Activated gamma-delta T cell treated with Interleukin-2 at 50 U/mL for 16 hours (primary cell): ENCODE measurements around the gene PTPRN2.
"Not testable (repeated sequence)": the region's sequence is repeated elsewhere in the genome, so short reads cannot be mapped to it uniquely, and the experiment has no call there.

ENCODE experiments used
- DNase-seq: peaks from one replicate; pipeline ENCODE4 v3.0.0-alpha.2; 2020

Gene PTPRN2

GRCh38 chr7:158411232-158411950, 176.2 kb downstream of the PTPRN2 start:
- DNase-seq: no peak

- DNase-seq: no peak
These were observed 176.9 kb downstream of the PTPRN2 start for GRCh38 chr7:158410720-158411119.

GRCh38 chr7:158409816-158410330, 177.8 kb downstream of the PTPRN2 start:
- DNase-seq: no peak

- DNase-seq: no peak
These were observed 178.5 kb downstream of the PTPRN2 start for GRCh38 chr7:158409120-158409519.

GRCh38 chr7:158408318-158408920, 179.2 kb downstream of the PTPRN2 start:
- no peak for DNase-seq

- DNase-seq: no peak
These were observed 179.9 kb downstream of the PTPRN2 start for GRCh38 chr7:158407581-158408317.

GRCh38 chr7:158406801-158407200, 180.8 kb downstream of the PTPRN2 start:
- no peak for DNase-seq

- no peak for DNase-seq
These were observed 181.3 kb downstream of the PTPRN2 start for GRCh38 chr7:158406364-158406763.

GRCh38 chr7:158405771-158406170, 181.9 kb downstream of the PTPRN2 start:
- DNase-seq: not testable (repeated sequence)

GRCh38 chr7:158405324-158405723, 182.3 kb downstream of the PTPRN2 start:
- DNase-seq: no peak

GRCh38 chr7:158404031-158404761, 183.4 kb downstream of the PTPRN2 start:
- DNase-seq: no peak

- DNase-seq: no peak
These were observed 184.4 kb downstream of the PTPRN2 start for GRCh38 chr7:158403013-158403821.

- no peak for DNase-seq
These were observed 185.2 kb downstream of the PTPRN2 start for GRCh38 chr7:158402471-158402870.

GRCh38 chr7:158401826-158402225, 185.8 kb downstream of the PTPRN2 start:
- no peak for DNase-seq

GRCh38 chr7:158401295-158401694, 186.3 kb downstream of the PTPRN2 start:
- no peak for DNase-seq

- DNase-seq: no peak
These were observed 186.9 kb downstream of the PTPRN2 start for GRCh38 chr7:158400601-158401225.

GRCh38 chr7:158399762-158400161, 187.9 kb downstream of the PTPRN2 start:
- DNase-seq: no peak

GRCh38 chr7:158398750-158399149, 188.9 kb downstream of the PTPRN2 start:
- no peak for DNase-seq

GRCh38 chr7:158397885-158398284, 189.7 kb downstream of the PTPRN2 start:
- DNase-seq: no peak

GRCh38 chr7:158396982-158397862, 190.4 kb downstream of the PTPRN2 start:
- DNase-seq: no peak
